ENCODE measurements around the gene MAP2K6. TPM values are rescaled to one million over a fixed set of nuclear protein-coding genes. Genes with fewer than 3 reads are reported as not detected.

The MAP2K6 gene
- total and polyA plus RNA-seq, 4 donors: 2.2 to 14.4 (median 7.6) TPM

DNA sequence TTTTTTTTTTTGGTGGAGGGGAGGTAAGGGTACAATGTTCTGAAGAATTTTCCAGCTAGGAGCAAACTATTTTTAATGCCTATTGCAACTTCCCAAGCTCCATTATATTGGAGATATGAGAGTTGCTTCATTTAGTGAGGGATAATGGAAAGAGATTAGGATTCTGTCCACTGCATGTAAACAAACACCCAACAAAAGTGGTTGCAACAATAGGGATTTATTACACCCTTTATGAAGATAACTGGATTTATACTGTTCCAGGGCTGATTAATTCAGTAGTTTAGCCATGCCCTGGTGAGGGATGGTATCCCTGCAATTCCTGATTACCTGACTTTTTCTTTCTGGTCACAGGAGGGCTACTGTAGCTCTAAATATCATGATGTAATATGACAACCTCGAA, 40.5 kb downstream of the MAP2K6 start:
- Histone ChIP-seq H3K4me3 (no peak overlapping the region), H3K36me3 (ENCODE audit: control insufficient read depth in 4 of 4, insufficient read depth in 4 of 4, low read length in 4 of 4) (peaks cover 0 to 2% (median 0%) of the 10 kb centered on the region in 4 donors), H3K9me3 (ENCODE audit: control insufficient read depth in 4 of 4, insufficient read depth in 3 of 4, low read length in 3 of 4) (no peaks in the 10 kb centered on the region), H3K27ac (ENCODE audit: low read depth in 1 of 2, low read length in 1 of 2) (no peak overlapping the region), H3K27me3 (ENCODE audit: control insufficient read depth in 3 of 3, insufficient read depth in 3 of 3, low read length in 2 of 3) (no peaks in the 10 kb centered on the region), H3K9ac (ENCODE audit: insufficient read depth in 1 of 2, low read length in 2 of 2) (no peak overlapping the region), H3K4me1 (ENCODE audit: control insufficient read depth in 5 of 5, insufficient read depth in 5 of 5, low read length in 5 of 5) (no peaks in the 10 kb centered on the region)
- DNase-seq: no peak
- TF ChIP-seq, protein P1, sequence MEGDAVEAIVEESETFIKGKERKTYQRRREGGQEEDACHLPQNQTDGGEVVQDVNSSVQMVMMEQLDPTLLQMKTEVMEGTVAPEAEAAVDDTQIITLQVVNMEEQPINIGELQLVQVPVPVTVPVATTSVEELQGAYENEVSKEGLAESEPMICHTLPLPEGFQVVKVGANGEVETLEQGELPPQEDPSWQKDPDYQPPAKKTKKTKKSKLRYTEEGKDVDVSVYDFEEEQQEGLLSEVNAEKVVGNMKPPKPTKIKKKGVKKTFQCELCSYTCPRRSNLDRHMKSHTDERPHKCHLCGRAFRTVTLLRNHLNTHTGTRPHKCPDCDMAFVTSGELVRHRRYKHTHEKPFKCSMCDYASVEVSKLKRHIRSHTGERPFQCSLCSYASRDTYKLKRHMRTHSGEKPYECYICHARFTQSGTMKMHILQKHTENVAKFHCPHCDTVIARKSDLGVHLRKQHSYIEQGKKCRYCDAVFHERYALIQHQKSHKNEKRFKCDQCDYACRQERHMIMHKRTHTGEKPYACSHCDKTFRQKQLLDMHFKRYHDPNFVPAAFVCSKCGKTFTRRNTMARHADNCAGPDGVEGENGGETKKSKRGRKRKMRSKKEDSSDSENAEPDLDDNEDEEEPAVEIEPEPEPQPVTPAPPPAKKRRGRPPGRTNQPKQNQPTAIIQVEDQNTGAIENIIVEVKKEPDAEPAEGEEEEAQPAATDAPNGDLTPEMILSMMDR (IDR thresholded peaks at IDR 0.05; ENCODE audit: control extremely low read depth, extremely low read depth): no peak
- no peak for ATAC-seq (ENCODE audit: insufficient read depth, low FRiP score)
- 71 to 92% methylated on average over 1 of the region's 1 CpG for WGBS, 2 donors

DNA sequence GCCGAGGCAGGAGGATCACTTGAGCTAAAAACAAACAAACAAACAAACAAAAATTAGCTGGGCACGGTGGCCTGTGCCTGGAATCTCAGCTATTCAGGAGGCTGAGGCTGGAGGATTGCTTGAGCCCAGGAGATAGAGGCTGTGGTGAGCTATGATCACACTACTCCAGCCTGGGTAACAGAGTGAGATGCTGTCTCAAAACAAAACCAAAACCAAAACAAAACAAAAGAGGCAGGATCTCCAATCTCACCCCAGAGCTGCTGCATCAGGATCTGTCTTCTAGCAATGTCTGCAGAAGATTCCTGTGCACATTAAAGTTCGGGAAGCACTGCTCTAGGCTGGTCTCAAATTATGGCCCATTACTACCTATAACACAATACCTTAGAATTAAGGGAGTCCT, 43.1 kb downstream of the MAP2K6 start:
- H3K9me3 ChIP-seq (ENCODE audit: control insufficient read depth in 4 of 4, insufficient read depth in 3 of 4, low read length in 3 of 4): no peaks in the 10 kb centered on the region
- H3K27ac ChIP-seq (ENCODE audit: low read depth in 1 of 2, low read length in 1 of 2): no peak overlapping the region
- no peak overlapping the region for H3K9ac ChIP-seq (ENCODE audit: insufficient read depth in 1 of 2, low read length in 2 of 2)
- H3K27me3 ChIP-seq (ENCODE audit: control insufficient read depth in 3 of 3, insufficient read depth in 3 of 3, low read length in 2 of 3): no peaks in the 10 kb centered on the region
- peaks cover 0 to 2% (median 0%) of the 10 kb centered on the region in 4 donors for H3K36me3 ChIP-seq (ENCODE audit: control insufficient read depth in 4 of 4, insufficient read depth in 4 of 4, low read length in 4 of 4)
- ATAC-seq (ENCODE audit: insufficient read depth, low FRiP score): no peak
- peaks cover 0 to 3% (median 0%) of the 10 kb centered on the region in 5 donors for H3K4me1 ChIP-seq (ENCODE audit: control insufficient read depth in 5 of 5, insufficient read depth in 5 of 5, low read length in 5 of 5)
- 80 to 92% methylated on average over 3 of the region's 3 CpGs for WGBS, 2 donors
- DNase-seq: no peak
- H3K4me3 ChIP-seq: no peak overlapping the region
- TF ChIP-seq, protein P1 (IDR thresholded peaks at IDR 0.05; ENCODE audit: control extremely low read depth, extremely low read depth): no peak

DNA sequence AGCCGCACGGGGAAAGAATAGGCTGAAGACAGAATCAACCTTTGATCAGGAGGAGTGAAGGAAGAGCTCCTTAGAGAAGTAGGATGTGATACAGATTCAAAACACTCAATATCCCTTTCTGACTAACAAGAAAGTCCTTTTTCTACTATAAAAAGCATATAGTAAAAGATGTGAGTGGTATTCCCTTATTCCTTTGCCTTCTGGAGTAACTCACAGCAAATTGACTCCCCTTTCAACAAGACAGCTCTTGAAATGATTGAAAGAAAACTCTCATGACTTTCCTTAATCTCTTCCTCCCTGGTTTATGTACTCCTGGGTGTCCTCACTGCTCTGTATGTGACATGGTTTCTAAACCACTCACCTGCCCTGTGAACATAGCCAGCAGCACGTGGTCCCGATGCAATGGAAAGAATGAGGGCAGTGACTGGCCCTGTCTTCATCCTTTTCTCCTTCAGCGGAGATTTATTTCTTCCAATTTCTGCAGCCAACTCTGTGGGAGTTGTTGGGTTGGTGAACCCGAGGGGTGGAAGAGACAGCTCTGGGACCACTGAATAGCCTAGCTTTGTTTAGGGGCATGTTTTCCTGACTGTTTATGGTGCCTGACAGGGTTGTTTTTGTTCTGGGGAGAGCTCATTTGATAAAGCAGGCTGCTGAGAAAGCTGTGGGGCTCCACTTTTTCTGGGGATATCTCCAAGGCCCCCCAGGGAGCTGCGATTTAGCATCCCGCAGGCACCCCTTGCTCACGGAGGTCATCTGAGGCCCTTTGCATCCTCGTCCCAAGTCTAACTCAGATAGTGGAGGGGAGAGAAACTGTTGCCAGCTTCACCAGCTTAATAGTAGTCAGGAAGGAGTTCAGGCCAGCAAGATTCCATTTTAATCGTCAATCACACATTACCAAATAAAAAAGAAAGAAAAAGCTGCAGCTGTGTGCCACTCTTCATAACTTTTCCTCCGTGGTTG, 46.7 kb downstream of the MAP2K6 start:
- ATAC-seq (ENCODE audit: insufficient read depth, low FRiP score): no peak
- H3K9me3 ChIP-seq (ENCODE audit: control insufficient read depth in 4 of 4, insufficient read depth in 3 of 4, low read length in 3 of 4): no peaks in the 10 kb centered on the region

More for the DNA sequence above, 46.7 kb downstream of the MAP2K6 start:
- Histone ChIP-seq H3K9ac (ENCODE audit: insufficient read depth in 1 of 2, low read length in 2 of 2) (no peak overlapping the region), H3K27me3 (ENCODE audit: control insufficient read depth in 3 of 3, insufficient read depth in 3 of 3, low read length in 2 of 3) (no peaks in the 10 kb centered on the region), H3K4me1 (ENCODE audit: control insufficient read depth in 5 of 5, insufficient read depth in 5 of 5, low read length in 5 of 5) (peaks cover 0 to 3% (median 0%) of the 10 kb centered on the region in 5 donors), H3K27ac (ENCODE audit: low read depth in 1 of 2, low read length in 1 of 2) (no peak overlapping the region), H3K36me3 (ENCODE audit: control insufficient read depth in 4 of 4, insufficient read depth in 4 of 4, low read length in 4 of 4) (peaks cover 0 to 2% (median 0%) of the 10 kb centered on the region in 4 donors), H3K4me3 (no peak overlapping the region)
- TF ChIP-seq, protein P1 (IDR thresholded peaks at IDR 0.05; ENCODE audit: control extremely low read depth, extremely low read depth): no peak
- no peak for DNase-seq
- WGBS, 2 donors: 81 to 87% methylated on average over 12 of the region's 12 CpGs

All from lung (tissue), 12 donors.